GM21367 (cell line): Measurements from ENCODE around the gene THBS4.
"Not testable (repeated sequence)": the region's sequence is repeated elsewhere in the genome, so short reads cannot be mapped to it uniquely, and the experiment has no call there.

Source experiments
- ATAC-seq: cut with Tn5 transposase; IDR thresholded peaks from one replicate; pipeline ENCODE4 v1.9.1; 2021; ENCODE audit not compliant: unreplicated experiment

THBS4 gene

DNA sequence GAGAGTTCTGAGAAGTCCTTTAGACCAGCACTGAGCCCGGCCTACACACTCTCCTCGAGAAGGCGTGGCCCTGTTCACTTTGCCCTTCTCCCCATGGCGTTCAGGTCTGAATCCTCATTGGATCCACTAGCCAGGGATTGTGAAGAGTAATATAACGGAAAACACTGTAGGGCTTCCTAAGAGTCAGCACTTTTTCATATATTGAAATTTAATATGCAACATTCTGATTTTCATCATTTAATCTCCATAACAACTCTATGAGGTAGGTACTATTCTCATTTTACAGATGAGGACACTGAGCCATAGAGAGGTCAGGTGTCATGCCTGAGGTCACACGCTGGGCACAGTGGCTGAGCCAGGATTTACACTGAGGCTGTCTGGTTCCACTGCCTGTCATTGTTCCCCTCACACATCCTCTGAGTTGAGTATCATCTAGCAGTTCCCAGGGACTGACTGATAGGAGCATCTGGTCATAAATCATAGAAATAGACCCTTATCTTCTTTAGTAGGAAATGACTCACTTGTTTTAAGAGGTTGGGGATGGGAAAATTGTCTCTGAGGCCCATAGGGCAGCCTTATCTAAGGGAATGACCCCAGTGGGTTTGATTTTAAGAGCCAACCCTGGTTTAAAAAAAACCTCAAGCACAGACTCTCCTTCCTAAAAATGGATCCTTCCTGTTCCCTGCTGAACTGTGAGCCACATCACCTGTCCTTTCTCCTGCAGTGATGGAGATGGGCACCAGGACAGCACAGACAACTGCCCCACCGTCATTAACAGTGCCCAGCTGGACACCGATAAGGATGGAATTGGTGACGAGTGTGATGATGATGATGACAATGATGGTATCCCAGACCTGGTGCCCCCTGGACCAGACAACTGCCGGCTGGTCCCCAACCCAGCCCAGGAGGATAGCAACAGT is 41.2 kb downstream of the THBS4 start:
- ATAC-seq, result no peak

GRCh38 chr5:80077051-80077714 is 42.0 kb downstream of the THBS4 start:
- no peak for ATAC-seq

- no peak for ATAC-seq
Observed at GRCh38 chr5:80078921-80079320, 43.8 kb downstream of the THBS4 start.

- no peak for ATAC-seq
Observed at GRCh38 chr5:80082281-80082680, 47.1 kb downstream of the THBS4 start.

GRCh38 chr5:80082731-80083100 is 47.6 kb downstream of the THBS4 start:
- ATAC-seq, result no peak

DNA sequence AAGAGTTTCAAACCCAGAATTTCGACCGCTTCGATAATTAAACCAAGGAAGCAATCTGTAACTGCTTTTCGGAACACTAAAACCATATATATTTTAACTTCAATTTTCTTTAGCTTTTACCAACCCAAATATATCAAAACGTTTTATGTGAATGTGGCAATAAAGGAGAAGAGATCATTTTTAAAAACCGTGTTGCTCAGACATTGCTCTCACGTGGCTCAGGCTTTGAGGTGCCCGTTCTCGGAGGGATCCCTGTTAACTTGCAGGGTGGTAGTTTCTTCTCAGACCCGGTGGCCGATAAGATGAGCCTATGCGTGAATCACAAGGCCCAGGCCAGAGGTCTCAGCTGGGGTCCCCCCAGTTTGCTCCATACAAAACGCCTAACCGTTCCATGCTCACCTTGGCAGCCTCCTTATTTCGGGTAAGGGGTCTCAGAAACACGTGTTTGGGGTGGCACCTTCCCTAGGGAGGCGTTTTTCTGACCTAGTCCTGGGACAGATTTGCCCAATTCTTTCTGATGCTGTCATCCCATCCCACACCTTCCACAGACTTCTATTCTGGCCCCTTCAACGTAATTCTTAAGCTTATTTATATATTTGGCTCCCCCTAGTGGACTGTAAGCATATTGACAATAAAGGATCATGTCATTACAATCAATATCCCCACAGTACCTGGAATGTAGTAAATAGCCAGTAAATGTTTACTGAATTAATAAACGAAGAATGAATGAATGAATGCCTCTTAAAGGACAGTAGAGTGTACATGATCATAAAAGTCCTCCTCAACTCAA is 48.1 kb downstream of the THBS4 start:
- no peak for ATAC-seq

DNA sequence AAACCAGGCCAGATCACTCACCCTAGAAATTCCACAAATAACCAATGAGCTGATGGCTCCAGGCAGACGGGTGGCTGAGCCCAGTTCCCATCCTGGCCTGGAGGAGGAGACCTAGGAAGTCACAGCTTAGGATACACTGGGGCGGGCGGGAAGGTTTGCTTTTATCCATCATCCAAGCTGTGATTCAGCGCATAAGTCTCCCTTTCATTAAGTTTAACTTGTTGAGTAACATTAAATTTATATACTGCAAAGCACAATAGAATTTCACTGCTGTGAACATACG is 55.7 kb downstream of the THBS4 start:
- no peak for ATAC-seq

DNA sequence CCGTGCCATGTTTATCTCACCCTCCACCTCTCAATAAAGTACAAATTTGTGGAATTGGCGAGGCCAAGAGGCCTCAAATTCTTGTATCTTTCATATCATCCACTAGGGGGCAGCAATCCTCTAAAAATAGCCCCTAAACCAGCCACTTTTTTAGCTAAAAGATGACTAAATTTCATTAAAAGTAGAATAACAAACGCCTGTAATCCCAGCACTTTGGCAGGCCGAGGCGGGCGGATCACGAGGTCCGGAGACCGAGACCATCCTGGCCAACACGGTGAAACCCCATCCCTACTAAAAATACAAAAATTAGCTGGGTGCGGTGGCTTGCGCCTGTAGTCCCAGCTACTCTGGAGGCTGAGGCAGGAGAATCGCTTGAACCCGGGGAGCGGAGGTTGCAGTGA is 56.6 kb downstream of the THBS4 start:
- ATAC-seq, result not testable (repeated sequence)

DNA sequence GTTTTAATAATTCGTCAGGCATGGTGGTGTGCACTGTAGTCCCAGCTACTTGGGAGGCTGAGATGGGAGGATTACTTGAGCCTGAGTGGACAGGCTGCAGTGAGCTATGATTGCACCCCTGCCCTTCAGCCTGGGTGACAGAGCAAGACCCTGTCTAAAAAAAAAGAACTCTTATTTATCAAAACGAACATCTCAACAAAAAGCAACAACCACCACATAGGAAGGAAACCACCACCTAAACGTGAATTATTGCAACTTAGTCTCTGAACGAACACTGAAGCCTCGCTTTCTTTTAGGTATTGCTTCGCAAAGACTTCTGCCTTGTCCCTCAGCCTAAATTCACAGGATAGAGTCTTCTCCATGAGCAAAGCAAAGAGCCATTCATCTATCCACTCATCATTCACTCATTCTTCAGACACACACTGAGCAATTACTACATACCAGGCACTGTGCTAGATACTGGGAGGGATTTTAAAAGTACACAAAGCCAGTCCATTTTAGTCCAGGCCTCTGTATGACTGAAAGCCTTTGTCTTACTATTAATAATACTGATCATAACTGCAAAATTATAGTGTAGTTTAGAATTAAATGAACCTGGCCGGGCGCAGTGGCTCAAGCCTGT is 57.4 kb downstream of the THBS4 start:
- ATAC-seq, result no peak

GRCh38 chr5:80093796-80094195 is 58.6 kb downstream of the THBS4 start:
- ATAC-seq, result no peak

GRCh38 chr5:80094236-80094738 is 59.1 kb downstream of the THBS4 start:
- no peak for ATAC-seq

DNA sequence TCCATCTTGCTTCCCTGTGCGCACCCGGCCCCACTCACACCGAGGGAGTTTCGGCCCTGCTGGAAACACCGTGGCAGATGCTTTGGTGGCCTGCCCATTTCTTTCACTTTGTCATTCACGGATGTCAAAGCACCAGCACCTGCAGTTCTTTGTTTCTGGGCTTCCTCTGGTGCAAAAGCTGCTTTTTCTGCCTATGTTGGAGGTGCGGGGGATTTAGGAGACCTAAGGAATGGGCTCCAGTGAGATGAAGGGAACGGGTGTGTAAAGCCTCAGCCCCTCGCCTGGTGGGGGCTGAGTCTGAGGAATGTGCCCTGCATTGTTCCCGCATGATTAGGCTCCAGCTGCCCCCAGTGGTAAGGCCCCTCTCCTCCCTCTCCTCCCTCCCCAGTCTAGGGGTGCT is 62.3 kb downstream of the THBS4 start:
- no peak for ATAC-seq

- no peak for ATAC-seq
Observed at GRCh38 chr5:80101993-80102392, 66.8 kb downstream of the THBS4 start.

GRCh38 chr5:80103371-80103770 is 68.2 kb downstream of the THBS4 start:
- no peak for ATAC-seq

DNA sequence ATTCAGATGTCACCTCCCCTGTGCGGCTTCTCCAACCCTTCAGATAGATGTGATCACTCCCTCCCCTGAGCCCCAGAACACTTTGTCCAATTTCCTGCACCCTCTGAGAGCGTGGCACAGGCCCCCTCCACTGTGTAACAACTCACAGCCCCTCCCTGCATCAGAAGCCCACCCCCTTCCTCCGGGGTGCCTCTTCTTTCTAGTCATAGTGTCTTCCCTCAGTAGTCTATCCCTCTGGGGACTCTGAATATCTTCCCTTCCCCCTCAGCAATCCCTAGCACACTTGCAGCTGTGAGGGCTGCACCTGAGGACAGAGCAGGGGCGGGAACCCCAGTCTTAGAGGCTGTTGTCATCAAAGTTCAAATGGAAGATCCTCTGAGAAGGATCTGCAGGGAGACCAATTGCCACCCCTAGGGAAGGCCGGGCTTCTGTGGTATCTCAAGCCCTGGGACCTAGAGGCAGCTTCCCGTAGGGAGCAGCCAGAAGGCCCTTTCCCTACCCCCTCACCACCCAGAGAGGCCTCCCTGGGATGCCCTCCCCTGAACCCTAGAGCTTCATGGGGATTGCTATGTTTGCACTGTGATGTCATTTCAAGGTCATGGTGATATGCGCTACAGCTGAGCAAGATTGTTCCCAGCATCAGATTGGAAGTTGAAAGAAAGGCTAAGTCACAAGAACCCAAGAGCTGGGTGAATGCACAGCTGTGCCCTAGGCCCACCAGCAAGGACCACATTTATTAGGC is 70.7 kb downstream of the THBS4 start:
- no peak for ATAC-seq

- no peak for ATAC-seq
Observed at GRCh38 chr5:80106916-80107315, 71.8 kb downstream of the THBS4 start.

- ATAC-seq, result no peak
Observed at GRCh38 chr5:80109646-80110478, 74.7 kb downstream of the THBS4 start.

DNA sequence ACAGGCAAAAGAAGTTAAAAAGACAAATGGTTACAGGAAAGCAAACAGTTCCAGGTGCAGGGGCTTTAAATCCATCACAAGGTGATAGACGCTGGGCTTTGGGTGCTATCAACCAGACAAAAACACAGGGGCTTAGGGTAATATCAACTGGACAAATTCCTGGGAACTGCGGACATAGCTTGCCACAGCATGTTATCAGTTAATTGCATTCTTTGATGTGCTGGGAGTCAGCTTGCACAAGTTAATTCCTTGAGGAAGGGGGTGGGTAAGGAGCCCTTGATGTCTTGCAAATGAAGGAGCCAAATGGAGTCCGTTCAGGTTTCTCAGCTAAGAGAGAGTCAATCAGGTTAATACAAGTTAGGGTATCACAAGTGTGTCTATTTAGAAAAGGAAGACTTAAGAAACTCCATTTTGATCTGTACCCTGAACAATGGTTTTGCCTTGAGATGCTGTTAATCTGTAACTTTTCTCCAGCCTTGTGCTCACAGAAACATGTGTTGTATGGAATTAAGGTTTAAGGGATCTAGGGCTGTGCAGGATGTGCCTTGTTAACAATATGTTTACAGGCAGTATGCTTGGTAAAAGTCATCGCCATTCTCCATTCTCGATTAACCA is 76.3 kb downstream of the THBS4 start:
- ATAC-seq, result not testable (repeated sequence)

DNA sequence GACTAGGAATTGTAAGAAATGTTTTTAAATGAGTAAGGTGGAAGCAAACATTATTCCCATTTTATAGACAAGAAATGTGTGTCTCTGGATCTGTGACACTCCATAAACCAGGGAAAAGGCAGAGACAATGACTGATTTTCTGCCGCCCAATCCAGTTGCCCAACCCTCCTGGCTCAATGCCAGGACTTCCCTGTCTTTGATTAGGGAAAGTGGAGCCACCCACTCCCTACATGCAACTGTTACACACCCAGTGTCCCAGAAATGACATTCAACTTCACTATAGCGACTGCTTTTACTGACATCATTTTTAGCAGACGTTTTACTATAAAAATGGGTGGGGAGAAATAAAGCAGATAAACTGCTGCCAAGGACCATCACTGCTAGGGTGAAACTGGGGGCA is 79.7 kb downstream of the THBS4 start:
- no peak for ATAC-seq
